NAMALWA (cell line): Measurements from ENCODE around the gene ZNF184.

Experiments used
- DNase-seq: peaks from one replicate; pipeline ENCODE4 v3.0.0-alpha.2; 2015; ENCODE audit warnings: low spot score

ZNF184 gene

DNA sequence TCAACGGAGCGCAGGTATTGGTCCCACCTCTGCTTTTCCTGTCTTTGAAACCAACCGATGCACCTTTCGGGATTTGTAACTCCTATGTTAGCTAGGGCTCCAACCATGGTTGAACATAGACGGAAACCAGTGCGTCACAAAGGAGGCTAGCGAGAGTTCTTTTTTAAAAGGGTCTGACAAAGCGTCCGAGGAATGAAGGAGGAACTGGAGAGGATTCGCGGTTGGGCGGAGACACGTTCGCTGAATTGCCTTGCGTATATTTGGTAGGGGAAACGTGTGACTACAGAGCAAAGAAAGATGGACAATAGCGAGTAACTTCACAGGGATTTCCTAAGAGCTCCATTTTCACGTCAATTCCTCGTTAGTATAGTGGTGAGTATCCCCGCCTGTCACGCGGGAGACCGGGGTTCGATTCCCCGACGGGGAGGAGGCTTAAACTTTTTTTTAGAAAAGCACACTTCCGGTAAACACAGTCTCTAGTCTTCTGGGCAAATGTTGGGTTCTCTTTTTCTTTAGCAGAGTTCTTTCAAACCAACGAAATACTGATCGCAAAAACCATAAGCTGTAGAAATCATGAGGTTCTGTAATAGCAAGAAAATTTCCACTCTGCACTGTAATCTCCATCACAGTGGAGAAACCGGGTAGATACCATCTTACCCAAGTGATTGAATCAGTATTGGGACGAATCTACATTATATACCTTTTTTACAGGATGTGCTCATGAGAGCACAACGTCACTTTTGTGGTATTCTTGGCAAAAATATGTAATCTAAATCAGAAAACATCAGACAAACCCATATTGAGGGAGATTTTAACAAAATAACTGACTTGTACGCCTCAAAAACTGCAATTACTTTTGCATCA, 6.6 kb upstream of the ZNF184 start:
- DNase-seq: peak; percentile 95

DNA sequence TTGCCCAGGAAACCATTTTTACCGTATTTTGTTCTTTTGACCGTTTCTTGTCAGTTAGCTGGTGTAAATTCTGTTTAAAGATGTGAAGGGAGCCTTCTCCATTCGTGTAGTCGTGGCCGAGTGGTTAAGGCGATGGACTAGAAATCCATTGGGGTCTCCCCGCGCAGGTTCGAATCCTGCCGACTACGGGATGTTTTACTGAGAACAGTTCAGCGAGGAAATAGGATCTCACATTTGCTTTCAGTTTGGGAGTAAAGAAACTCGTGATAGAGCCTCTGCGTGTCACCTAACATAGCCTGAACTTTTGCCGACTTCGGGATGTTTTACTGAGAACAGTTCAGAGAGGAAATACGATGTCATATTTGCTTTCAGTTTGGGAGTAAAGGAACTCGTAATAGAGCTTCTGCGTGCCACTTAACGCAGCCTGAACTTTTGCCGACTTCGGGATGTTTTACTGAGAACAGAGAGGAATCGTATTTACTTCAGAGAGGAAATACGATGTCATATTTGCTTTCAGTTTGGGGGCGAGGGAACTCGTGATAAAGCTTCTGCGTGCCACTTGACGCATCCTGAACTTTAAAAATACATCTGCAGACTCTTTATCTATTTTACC, 5.9 kb upstream of the ZNF184 start:
- peak; percentile 93 for DNase-seq

DNA sequence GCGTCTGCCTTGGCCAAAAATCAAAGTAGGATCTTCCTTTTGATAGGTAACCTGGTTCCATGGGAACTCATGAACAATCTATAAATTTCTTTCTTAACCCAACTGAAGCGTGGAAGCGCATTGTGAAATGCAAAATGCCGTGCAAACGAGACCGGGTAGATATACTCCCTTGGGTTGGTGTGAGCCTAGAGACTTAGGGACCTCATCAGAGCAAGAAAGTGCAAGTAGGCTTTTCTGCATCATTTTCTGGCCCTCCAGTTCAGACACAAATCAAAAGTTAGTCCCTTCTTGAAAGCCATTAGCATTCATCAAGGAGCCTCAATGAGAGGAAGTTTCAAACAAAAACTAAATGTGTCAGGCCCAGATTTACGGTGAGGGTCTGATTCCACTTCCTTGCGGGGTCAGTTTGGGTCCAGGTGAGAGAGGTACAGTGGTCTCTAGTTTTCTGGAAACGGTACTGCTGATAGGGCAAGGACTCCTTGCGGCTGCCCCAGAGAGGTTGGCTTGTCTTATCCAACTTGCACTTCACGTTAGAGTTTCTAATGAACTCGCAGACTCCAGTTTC, 5.3 kb upstream of the ZNF184 start:
- peak; percentile 75 for DNase-seq

DNA sequence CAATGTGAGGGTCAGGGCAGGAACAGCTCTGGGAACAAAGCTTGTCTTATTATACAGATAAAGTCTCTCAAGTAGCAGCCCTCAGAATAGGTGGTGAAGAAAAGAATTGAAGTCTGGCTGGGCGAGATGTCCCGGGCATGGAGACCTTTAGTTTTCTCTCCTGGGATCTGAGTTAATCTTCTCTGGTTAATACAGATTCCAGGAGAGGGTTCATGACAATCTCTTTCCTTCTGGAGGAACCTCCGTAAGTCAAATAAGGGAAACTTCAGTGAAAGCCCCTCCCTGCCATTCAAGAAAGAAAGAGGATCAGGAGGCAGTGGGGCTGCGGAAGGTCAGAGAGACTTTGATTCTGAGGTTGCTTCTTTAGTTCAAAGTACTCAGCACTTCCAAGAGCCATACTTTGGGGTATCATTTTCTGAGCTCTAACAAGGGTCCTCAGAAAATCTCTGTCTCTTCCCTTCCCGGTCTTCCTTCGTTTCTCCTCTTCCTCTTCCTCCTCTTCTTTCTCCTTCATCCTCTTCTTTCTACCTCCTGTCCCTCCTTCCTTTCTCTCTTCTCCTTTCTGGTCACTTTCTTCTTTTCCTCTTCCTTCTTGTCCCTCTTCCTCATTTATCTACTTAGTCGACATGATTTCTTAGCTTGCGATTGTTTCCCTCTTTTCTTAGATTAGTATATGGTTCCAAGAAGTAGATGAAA, 4.6 kb upstream of the ZNF184 start:
- no peak for DNase-seq

DNA sequence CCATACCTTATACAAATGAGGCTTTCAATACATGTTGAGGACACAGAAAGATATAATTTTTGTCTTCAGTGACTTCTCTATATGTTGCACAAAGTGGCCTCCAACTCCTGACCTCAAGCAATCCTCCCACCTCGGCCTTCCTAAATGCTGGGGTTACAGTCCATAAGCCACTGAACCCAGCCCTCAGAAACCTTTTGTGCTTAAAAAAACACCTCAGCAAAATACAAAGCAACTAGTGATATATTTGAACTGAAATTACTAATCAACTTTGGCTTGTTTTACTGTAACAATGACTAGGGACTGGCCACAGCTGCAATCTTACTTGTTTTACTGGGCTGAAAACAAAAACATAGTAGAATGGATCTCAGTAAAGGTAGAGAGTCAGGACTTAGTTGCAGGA, 3.2 kb upstream of the ZNF184 start:
- no peak for DNase-seq

DNA sequence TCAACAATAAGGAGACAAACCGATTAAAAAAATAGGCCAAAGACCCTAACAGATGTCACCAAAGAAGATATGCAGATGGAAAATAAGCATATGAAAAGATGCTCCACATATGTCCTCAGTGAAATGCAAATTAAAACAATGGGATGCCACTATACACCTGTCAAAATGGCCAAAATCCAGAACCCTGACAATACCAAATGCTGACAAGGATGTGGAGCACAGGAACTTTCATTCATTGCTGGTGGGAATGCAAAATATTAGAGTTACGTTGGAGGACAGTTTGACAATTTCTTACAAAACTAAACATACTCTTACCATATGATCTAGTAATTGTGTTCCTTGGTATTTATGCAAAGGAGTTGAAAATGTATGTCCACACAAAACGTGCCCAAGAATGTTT, 1.8 kb upstream of the ZNF184 start:
- DNase-seq: no peak

DNA sequence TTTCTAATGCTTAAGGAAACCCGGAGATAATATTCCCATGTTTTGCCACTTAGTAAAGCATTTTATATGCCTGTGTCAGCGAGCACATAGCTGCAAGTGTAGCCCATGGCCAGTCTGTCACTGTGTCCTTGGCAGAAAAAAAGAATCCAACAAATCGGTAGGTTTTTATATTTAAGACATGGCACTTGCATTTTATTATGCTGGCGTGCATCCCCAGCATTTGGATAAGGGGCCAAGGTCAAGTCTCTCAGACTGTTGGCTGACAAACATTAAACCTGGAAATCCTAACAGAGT, 1.2 kb upstream of the ZNF184 start:
- DNase-seq: no peak

DNA sequence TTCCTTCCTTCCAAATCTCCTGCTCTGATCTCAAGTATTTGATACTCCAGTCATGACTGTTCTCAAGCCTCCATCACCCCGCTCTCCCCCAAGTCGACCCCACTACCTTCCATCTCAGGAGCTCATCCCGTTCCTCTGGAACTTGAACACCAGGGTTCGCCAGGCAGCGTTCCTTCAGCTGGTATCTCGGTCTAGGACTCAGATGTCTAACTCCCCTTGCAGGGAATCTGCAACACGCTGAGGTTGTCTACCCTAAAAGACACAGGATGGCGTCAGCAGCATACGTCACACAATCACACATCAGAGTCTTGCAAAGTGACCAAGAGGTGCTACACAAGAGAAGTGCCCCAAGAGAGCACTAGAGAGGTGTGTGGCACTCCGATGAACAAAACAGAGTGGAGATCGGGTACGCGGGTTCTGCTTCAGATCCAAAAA, 706 bp downstream of the ZNF184 start:
- DNase-seq: peak; percentile 90

DNA sequence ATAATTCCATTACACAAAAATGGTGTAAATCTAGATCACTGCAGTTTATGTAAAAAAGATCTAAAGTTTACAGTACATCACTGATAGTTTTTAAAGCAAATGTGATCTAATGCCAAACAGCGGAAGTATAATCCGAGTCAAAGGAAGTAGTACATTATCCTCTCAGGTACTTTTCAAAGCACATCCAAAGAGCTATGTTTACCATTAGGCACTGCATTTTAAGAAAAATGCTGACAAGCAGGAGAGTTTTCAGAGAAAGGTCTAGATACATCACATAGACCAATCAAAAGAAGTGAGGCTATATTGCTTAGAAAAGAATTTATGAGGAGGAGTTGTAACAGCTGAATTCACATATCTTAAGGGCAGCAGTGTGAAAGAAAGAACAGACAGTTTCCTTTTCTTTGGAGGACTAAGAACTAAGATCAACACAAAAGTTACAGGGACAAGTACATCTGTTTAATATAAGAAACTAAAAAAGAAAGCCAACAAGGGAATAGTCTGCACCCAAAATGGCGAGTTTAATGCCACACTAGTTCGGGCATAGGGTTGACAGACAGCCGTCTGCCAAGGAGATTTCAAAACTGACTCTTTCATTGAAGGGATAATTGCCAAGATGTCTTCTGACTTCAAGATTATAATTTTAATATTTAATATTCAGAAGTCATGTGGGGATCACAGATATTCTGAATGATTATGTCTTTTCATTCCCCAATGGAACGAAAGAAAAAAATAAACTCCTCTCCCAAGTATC, 1.4 kb downstream of the ZNF184 start:
- DNase-seq: peak; percentile 21

DNA sequence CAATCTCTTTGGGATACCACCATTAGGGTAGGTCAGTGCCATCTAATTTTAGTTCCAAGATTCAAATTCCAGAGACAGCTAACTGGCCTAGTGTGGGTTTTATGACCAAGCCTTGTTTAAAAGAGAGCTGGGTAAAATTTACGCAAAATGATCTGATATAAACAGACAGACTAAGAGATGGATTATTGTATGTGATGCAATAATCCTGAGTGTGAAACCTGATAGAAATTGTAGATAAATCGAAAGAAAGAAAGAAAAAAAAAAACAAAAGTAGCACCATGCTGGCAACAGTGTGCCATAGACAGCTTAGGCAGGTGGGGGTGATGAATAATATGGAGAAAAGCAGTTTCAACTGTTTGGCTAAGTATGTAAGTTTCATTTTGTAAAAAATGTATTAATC, 2.9 kb downstream of the ZNF184 start:
- DNase-seq: no peak

DNA sequence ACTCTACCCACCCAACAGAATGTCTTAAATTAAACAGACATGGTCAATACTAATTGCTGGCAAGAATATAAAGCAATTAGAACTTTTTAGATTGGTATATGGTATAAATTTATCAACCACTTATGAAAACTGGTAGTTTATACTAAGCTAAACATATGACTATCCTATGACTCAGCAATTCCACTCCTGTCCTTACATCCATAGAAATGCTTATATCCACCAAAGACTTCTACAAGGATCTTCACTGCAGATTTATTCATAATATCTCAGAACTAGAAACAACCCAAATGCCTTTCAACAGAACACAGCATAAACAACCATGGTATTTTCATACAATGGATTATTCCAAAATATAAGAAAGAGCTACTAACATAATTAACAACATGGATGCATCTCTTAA, 4.6 kb downstream of the ZNF184 start:
- DNase-seq: no peak

DNA sequence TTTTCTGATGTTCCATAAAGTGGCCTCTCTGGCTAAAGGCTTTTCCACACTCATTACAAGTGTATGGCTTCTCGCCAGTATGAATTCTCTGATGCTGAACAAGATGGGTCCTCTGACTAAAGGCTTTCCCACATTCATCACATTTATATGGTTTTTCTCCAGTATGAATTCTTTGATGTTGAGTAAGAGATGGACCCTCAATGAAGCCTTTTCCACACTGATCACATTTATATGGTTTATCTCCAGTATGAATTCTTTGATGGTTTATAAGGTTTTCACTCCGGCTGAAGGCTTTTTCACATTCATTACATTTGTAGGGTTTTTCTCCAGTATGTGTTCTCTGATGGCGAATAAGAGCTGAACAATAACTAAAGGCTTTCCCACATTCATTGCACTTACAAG, 20.4 kb downstream of the ZNF184 start:
- peak; percentile 6 for DNase-seq

DNA sequence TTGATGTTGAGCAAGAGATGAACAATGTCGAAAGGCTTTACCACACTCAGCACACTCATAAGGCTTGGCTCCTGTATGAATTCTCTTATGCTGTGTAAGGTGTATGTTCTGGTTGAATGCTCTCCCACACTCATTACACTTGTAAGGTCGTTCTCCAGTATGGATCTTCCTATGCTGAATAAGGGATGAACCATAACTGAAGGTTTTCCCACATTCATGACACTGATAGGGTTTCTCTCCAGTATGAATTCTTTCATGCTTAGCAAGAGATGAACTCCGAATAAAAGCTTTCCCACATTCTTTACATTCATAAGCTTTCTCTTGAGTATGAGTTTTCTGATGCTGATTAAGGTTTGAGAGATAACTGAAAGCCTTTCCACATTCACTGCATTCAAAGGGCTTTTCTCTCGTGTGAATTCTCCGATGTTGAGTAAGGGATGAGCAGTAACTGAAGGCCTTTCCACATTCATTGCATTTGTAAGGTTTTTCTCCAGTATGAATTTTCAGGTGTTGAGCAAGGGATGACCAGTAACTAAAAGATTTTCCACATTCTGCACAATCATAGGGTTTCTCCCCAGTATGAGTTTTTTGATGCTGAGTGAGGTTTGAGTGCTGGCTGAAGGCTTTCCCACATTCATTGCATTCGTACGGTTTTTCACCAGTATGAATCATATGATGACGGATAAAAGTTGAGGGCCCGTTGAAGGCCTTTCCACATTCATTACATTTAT, 21.1 kb downstream of the ZNF184 start:
- DNase-seq: no peak

DNA sequence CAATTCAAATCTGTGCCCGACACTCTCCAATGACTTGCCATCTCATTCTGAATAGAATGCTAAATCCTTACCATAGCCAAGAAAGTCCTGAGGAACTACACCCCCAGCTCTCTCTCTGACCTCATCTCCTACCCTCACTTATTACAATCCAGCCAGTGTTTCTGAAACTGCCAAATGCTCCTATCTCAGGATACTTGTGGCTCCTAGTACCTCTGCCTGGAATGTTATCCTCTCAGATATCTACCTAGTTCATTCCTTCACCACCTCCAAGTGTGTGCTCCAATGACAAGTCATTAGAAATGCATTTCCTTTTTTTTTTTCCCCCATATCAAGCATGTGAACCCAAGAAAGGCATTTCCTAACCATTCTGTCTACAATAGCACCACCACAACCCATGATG, 24.4 kb downstream of the ZNF184 start:
- no peak for DNase-seq

DNA sequence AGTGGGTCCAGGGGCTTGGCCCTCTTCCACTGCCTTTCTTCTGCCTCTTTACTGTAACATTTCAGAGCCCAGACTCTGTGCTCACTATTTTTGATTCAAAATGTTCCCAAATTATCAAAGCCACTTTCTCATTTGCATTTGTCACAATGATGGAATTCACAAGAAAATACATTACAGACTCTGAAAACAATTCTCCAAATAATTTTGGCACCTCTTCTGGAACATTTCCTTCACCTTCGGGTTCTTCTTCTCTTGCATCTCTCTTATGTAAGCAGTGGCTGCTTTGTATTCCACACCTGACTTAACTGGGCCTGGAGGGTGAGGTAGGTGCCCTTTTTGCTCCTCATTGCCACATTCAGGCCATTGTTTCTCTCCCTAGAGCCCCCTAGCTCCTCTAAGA, 30.0 kb downstream of the ZNF184 start:
- DNase-seq: no peak

DNA sequence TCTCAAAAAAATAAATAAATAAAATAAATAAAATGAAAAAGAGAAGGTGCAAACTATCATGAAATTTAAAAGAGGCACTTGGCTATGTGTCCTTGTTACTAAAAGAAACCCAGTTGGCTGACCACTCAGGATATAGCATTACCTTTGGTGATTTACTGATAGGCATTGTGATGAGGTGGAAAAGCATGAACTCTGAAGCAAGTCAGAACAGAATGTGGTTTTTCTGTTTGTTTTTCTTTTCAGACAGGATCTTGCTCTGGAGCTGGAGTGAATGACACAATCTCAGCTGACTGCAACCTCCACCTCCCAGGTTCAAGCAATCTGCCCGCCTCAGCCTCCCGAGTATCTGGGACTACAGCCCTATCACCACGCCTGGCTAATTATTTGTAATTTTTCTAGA, 31.9 kb downstream of the ZNF184 start:
- no peak for DNase-seq

DNA sequence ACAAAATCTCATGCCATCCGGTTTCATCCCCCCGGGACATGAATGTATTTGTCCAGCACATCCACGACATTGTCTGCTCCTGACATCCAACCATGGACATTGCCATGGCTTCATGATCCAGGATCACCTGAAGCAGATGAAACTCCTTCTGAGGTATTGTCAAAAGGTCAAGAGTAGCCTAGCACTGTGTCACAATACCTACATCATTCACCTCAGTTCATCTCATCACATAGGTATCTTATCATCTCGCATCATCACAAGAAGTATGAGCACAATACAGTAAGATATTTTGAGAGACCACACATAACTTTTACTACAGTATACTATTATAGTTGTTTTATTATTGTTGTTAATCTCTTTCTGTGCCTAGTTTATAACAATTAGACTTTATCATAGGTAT, 33.5 kb downstream of the ZNF184 start:
- no peak for DNase-seq

DNA sequence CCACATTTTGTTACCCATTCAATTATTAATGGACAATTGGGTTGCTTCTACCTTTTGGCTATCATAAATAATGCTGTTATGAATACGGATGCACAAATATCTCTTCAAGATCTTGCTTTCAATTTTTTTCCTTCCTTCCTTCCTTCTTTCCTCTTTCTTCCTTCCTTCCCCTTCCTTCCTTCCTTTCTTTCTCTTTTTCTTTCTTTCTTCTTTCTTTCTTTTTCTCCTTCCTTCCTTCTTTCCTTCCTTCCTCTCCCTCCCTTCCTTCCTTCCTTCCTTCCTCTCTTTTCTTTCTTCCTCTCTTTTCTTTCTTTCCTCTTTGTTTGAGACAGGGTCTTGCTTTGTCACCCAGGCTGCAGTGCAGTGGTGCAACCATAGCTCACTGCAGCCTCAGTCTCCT, 39.2 kb downstream of the ZNF184 start:
- DNase-seq: no peak

DNA sequence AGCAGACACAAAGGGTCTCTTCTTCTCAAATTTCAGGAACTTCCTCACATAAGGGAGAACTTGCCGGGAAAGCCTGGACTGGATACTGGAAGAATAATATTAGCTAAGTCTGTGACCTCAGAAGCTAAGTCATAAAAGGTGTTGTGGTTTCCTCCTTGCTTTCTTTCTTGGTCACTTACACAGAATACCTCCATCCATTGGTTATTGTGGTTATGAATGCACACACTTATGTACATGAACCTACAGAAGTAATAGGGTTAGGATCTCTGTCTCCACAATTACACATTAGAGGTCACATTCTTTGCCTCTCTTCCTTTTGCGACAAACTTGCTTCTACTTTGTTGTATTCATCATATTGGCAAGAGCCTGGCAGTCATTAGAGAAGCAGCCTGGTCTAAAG, 43.9 kb downstream of the ZNF184 start:
- DNase-seq: no peak

DNA sequence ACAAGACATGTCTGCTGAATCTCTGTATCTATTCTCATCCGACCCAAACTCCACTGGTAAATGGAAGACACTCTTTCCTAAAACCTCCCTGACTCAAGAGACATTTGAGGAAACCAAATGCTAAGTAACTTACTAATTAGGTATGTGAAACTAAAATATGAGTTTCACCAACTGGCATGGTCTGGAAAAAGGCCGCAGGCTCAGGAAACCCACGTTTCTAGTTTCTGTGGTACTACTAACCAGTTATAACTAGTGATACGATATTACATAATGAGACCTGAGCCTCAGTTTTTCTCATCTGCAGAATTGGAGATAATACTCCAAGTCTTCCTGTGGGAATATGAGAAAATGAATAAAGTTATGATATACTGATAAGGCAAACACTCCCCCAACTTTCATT, 44.4 kb downstream of the ZNF184 start:
- no peak for DNase-seq

DNA sequence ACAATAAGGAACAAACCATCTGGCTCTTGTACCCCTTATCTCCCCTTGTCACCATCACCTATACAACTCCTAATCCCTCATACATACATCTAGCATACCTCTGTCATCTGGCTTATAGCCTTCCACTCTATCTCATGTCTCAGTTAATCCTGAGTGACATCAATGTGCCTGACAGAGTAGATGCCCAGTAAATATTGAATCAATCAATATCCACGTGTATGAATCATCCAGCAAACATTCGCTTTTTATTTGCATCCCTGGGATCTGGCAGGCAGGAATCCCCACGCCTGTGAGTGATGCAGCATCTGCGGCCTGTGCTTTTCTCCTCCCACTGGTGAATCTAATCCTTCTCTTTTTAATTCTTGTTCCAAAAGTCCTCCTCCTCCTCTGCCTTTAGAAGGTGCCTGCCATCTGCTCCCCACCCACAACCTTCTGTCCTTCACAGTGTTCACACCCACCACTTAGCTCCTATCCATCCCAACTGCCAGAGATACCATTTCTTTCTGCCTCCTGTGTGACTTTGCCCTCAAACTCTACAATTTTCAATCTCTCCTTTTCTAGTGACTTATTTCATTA, 46.8 kb downstream of the ZNF184 start:
- DNase-seq: no peak
